HG03439 (cell line): ENCODE data around the gene EAF2.
"Not testable (repeated sequence)": the region's sequence is repeated elsewhere in the genome, so short reads cannot be mapped to it uniquely, and the experiment has no call there.

ENCODE experiments used
- ATAC-seq: cut with Tn5 transposase; IDR thresholded peaks from one replicate; pipeline ENCODE4 v1.9.1; 2021; ENCODE audit warnings: mild to moderate bottlenecking, moderate library complexity; ENCODE audit not compliant: unreplicated experiment

Gene EAF2

DNA sequence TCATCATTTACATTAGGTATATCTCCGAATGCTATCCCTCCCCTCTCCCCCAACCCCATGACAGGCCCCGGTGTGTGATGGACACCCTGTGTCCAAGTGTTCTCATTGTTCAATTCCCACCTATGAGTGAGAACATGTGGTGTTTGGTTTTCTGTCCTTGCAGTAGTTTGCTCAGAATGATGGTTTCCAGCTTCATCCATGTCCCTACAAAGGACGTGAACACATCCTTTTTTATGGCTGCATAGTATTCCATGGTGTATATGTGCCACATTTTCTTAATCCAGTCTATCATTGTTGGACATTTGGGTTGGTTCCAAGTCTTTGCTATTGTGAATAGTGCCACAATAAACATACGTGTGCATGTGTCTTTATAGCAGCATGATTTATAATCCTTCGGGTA lies 22.8 kb downstream of the EAF2 start:
- not testable (repeated sequence) for ATAC-seq

- ATAC-seq: not testable (repeated sequence)
These were observed 28.2 kb downstream of the EAF2 start for GRCh38 chr3:121863247-121863646.

DNA sequence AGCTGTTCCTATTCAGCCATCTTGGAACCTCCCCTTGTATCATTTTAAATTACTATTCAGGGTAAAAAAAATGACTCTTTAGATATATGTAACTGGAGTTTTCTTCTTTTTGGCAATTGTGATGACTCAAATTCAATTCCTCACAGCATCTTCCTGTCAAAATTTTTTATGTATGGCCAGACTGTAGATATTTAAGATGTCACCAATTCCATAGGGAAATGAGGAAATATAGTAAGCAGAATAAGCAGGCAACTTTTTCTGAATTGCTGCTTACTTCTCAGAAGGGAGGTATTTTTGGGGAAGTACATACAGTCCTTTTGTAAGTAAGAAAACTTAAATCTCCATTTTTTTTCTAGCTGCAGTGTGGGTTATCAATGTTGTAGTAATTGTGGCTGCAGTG lies 28.8 kb downstream of the EAF2 start:
- no peak for ATAC-seq

GRCh38 chr3:121869736-121870135 lies 34.7 kb downstream of the EAF2 start:
- ATAC-seq: no peak

- ATAC-seq: no peak
These were observed 35.7 kb downstream of the EAF2 start for GRCh38 chr3:121870717-121871116.

DNA sequence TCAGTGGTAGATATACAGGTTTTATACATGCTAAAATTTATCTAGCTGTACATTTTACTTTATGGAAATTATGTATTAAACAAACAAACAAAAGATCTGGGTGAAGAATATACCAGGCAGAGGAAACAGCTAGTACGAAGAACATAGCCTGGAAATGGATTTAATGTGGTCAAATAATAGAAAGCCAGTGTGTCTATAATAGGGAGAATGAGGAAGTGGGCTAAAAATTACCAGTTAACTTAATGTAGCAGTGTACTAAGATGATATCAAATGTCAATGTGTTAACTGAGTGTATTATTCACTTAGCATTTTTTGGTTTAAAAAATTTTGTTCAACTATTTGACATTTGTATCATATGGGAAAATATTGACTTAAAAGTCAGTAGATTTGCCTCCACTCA lies 36.4 kb downstream of the EAF2 start:
- ATAC-seq: no peak

DNA sequence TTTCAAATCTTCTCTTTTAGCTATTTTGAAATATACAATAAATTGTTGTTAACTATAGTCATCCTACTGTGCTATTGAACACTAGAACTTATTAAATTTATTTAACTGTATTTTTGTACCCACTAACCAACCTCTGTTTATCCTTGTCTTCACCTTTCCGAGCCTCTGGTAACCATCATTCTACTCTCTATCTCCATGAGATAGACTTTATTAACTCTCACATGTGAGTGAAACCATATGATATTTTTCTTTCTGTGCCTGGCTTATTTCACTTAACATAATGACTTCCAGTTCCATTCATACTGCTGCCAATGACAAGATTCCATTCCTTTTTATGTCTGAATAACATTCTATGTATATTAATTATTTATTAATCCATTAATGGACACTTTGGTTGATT lies 43.4 kb downstream of the EAF2 start:
- ATAC-seq: no peak

GRCh38 chr3:121883507-121883906 lies 48.5 kb downstream of the EAF2 start:
- ATAC-seq: no peak

DNA sequence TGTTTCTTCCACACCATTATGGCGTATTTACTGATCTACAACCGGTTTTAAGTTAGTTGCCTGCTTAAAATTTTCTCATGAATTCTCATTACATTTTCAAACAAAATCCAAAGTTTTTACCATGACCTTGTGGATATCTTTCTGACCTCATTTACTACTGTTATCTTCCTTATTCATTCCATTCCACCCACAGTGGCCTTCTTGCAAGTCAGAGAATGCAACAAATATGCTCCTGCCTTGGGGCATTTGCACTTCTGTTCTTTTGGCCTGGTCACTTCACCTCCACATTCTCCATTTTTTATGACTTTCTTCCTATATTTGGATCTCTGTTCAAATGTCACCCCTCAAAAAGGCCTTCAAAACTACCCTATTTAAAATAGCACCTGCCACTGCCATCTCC lies 50.4 kb downstream of the EAF2 start:
- ATAC-seq: no peak

DNA sequence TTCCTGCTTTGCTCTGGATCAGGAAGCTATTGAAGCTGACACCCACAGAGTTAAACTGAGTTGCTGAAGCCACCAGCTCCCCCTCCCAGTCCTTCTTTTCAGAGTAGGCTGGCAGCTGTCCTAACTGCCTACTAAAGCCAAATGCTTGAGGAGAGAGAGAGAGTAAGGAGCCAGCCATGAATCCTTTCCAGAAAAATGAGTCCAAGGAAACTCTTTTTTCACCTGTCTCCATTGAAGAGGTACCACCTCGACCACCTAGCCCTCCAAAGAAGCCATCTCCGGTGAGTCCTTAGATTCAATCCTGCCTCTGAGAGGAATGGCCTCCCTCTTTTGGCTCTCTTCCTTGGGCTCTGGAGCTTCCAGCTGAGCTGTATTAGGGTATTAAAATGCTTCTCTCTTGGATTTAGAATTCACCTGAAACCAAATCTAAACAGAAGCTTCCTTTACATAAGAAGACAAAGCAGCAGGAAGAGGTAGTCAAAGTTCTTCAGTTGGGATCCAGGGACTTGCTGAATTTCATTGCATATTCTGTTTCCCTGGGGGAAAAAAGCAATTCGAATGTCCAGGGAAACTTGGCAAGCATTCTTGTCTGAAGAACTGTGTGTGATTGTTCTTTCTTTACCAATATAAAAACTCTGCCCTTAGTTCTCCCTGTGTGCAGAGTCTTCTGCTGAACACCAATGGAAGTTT lies 59.4 kb downstream of the EAF2 start, which contains the start of gene SLC15A2:
TSS of gene SLC15A2 (plus strand) at position 101 of the 690 bp plus-strand sequence. CDS start at position 177, 76 bp downstream.
- no peak for ATAC-seq

DNA sequence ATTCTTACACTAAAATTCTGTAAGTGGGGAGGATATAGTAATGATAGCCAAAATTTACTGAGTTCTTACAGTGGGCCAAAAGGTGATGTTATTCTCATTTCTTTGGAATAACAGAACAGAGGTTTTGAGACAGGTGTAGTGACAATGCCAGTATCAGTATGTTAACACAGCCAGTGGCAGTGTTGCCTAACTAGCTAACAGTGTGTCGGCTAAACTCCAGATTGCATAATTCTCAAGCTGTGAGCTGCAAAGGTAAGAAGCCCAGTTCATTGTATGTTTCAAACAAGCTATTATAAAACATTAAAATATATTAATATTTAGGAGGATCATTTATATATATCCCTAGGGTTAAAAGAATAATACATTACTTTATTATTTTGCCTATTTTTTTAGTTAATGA lies 60.1 kb downstream of the EAF2 start:
- ATAC-seq: no peak

- ATAC-seq: no peak
These were observed 60.7 kb downstream of the EAF2 start for GRCh38 chr3:121895736-121896135.

- no peak for ATAC-seq
These were observed 61.8 kb downstream of the EAF2 start for GRCh38 chr3:121896823-121897222.

DNA sequence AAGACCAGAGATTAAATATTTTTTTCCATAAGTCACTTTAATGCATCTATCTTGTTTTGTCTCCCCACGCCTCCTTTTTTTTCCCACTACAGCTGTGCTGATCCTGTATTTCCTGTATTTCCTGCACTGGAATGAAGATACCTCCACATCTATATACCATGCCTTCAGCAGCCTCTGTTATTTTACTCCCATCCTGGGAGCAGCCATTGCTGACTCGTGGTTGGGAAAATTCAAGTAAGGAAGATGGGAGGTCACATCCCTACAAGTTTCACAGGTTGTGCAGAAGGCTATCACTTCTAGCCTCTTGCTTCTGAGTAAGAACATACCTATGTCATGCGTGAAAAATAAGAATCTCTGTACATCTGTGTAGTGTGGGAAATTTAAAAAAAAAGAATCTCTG lies 62.3 kb downstream of the EAF2 start:
- ATAC-seq: no peak

- no peak for ATAC-seq
These were observed 78.4 kb downstream of the EAF2 start for GRCh38 chr3:121913305-121913990.

GRCh38 chr3:121914081-121914998 lies 79.3 kb downstream of the EAF2 start:
- no peak for ATAC-seq

- ATAC-seq: no peak
These were observed 81.2 kb downstream of the EAF2 start for GRCh38 chr3:121916189-121916588.

DNA sequence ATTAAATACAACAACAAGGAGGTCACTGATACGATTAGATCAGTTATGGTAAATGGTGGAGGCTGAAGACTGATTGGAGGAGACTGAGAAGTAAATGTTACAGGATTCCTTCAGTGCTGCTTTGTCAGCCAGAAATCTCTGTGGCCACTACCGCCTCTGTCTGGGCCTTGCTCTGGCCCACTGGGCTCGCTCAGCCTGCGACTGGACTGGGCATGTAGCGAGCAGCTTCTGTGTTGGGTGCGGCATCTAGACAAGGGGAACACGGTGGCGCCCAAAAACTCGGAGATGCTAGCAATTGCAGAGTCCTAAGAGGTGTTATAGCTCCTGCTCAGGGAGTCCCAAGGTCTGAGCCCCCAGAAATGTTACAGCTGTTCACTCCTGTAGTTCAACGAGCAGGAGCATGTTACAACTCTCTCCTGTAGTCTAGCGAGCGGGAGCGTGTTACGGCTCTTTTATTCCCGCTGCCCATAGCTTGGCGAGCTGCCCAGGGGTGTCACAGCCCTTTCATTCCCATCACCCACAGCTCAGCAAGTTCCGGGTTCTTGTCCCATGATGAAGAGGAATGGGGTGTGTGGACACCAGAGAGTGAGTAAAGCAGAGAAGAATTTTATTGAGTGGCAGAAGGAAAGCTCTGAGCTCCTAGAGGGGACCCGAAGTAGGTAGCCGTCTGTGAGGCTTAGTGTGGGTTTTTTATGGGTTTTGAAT lies 83.9 kb downstream of the EAF2 start:
- ATAC-seq: no peak

DNA sequence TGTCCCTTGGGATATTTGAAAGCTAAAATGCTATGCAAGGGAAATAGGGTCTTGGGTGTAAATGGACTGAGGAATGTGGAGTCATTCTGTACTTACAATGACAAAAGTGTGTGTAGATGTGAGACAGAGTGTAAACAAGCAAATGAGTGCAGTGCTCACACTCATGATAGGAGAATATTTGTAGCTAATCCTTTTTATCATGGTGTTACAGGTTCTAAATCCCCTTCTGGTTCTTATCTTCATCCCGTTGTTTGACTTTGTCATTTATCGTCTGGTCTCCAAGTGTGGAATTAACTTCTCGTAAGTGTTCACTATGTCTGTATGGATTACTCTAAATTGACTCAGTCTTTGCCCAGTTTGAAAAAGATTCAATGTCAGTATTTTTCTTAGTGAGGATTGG lies 89.7 kb downstream of the EAF2 start:
- no peak for ATAC-seq

- ATAC-seq: no peak
These were observed 91.4 kb downstream of the EAF2 start for GRCh38 chr3:121926380-121926779.
